ENCODE data around the gene LONRF3. TPM values are rescaled to one million over a fixed set of nuclear protein-coding genes. Genes with fewer than 3 reads are reported as not detected.
A peak's percentile ranks its signal among the peaks of the same experiment; 100 is the strongest.

Gene LONRF3
- total RNA-seq, 4 donors from 2014 or later = 15.7 to 73.3 (median 42.3) TPM

DNA sequence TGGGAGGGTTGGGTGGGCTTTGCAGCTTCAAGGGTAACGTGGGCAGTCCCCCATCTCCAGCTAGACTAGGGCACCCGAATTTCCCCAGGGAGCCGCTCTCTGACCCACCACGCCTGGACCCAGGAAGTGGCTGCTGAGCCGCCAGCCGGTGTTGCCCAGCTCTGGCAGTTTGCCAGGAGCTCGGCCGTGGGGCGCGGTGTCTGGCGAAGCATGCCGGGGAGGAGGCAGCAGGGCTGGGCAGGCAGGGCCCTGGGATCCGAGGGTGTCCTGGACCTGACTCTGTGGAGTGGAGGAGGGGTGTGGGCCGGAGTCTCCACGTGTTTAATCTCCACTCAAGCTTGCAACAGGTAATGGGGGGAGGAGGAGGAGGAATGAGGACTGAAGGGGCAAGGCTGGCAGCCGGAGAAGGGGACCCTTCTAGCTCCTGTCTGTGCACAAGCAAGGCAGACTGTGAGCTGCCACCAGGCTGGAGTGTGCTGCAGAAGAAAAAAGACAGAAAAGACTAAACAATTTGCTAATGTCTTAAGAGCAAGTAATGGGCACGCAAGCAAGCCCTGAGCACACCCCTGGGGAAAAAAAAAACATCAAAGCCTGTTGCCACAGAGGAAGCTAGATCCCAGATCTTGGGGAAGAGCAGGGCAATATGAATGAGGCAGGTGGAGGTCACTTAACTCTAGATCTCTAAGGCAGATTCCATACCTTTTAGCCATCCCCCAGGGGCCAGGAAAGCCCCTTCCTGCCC is 2.4 kb downstream of the LONRF3 start:
- H3K27ac ChIP-seq = peak overlapping the region; percentile 93 to 95 (median 93)

DNA sequence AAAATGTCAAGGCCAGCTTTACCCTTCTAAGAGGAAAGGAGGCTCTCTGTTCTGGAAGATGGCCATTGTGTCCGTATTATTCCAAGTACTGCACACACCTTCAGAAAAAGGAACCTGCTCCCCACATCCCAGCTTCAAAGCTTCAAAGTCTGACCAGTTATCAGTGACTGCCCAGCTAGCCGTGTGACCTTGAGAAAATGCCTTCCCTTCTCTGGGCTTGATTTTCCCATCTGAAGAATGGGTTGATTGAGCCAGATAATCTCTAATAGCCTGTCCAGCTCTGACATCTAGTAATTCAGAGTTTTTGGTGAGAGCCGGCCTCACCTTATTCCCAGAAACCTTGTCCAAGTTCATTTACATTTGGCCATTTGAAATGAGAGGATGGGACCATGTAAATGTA is 3.0 kb downstream of the LONRF3 start:
- H3K4me3 ChIP-seq = peak overlapping the region in 3 of 4 donors; percentile 69 to 77 (median 72)
- H3K9me3 ChIP-seq = no peaks in the 10 kb centered on the region
- H3K27me3 ChIP-seq = no peaks in the 10 kb centered on the region
- no peak for ATAC-seq
- in situ Hi-C loops (cut with MboI; ENCODE audit: low sequenced_read_pairs in 4 of 4) (loop anchor here in 2 of 4 donors (10.0 to 25.0 kb wide), 2 partner anchors 103 to 115 kb away; no protein-coding TSS in a partner anchor), intact Hi-C loops (cut with DNase I; ENCODE audit: low total_unique reads) (loop anchor here (5.0 to 10.0 kb wide), 2 partner anchors 250 to 1587 kb away; partner anchors contain the start of genes CUL4B and IL13RA1)
- DNase-seq = no peak
- H3K27ac ChIP-seq = peak overlapping the region; percentile 93 to 95 (median 93)
- peaks cover 0 to 4% of the 10 kb centered on the region in 2 donors for H3K36me3 ChIP-seq
- H3K4me1 ChIP-seq = peaks cover 9 to 10% of the 10 kb centered on the region in 2 donors
- no peak for TF ChIP-seq POLR2A (IDR thresholded peaks at IDR 0.05)
- TF ChIP-seq CTCF (IDR thresholded peaks at IDR 0.05 in 4 of 5, conservative IDR thresholded peaks at IDR 0.05 in 1 of 5) = no peak

More for the DNA sequence above, 2.4 kb downstream of the LONRF3 start:
- Histone ChIP-seq H3K4me3 (peak overlapping the region; percentile 69 to 82 (median 74)), H3K27me3 (no peaks in the 10 kb centered on the region), H3K9me3 (no peaks in the 10 kb centered on the region), H3K36me3 (peaks cover 0 to 4% of the 10 kb centered on the region in 2 donors), H3K4me1 (peaks cover 7 to 10% of the 10 kb centered on the region in 2 donors)
- in situ Hi-C loops (cut with MboI; ENCODE audit: low sequenced_read_pairs in 4 of 4) = loop anchor here in 2 of 4 donors (10.0 to 25.0 kb wide), 2 partner anchors 102 to 114 kb away; no protein-coding TSS in a partner anchor
- TF ChIP-seq POLR2A (IDR thresholded peaks at IDR 0.05) (no peak), CTCF (IDR thresholded peaks at IDR 0.05 in 4 of 5, conservative IDR thresholded peaks at IDR 0.05 in 1 of 5) (no peak)
- ATAC-seq = peak in 1 of 2 donors; percentile 12
- DNase-seq = peak in 1 of 2 donors; percentile 50
- intact Hi-C loops (cut with DNase I; ENCODE audit: low total_unique reads) = loop anchor here (1.0 to 10.0 kb wide), 3 partner anchors 16 to 1588 kb away; partner anchors contain the start of genes CUL4B and IL13RA1

DNA sequence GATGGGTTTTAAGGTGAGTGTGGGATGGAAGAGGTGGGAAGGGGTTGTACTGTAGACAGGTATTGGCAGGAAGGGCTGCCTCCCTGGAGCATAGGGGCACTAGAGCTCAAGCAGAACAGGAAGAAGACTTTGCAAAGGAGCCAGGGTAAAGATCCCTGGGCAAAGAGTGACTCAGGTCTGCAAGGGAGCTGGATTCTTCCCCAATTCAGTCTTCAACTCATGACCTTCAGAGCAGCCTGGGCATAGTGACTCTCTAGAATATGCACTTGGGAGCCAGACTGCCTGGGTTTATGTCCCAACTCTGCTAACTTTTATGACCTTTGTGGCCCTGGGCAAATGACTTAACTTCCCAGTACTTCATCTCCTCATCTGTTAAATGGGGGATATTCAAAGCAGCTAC is 4.0 kb downstream of the LONRF3 start:
- Histone ChIP-seq H3K4me1 (peaks cover 9 to 10% of the 10 kb centered on the region in 2 donors), H3K27ac (peak overlapping the region; percentile 93 to 95 (median 93)), H3K9me3 (no peaks in the 10 kb centered on the region), H3K27me3 (no peaks in the 10 kb centered on the region), H3K4me3 (no peak overlapping the region), H3K36me3 (peaks cover 0 to 4% of the 10 kb centered on the region in 2 donors)
- DNase-seq = no peak
- intact Hi-C loops (cut with DNase I; ENCODE audit: low total_unique reads) = loop anchor here (5.0 to 10.0 kb wide), 2 partner anchors 251 to 1586 kb away; partner anchors contain the start of genes CUL4B and IL13RA1
- ATAC-seq = no peak
- TF ChIP-seq POLR2A (IDR thresholded peaks at IDR 0.05) (no peak), CTCF (IDR thresholded peaks at IDR 0.05 in 4 of 5, conservative IDR thresholded peaks at IDR 0.05 in 1 of 5) (no peak)
- in situ Hi-C loops (cut with MboI; ENCODE audit: low sequenced_read_pairs in 4 of 4) = loop anchor here in 2 of 4 donors (10.0 to 25.0 kb wide), 2 partner anchors 104 to 116 kb away; no protein-coding TSS in a partner anchor

- Histone ChIP-seq H3K4me3 (no peak overlapping the region), H3K9me3 (no peaks in the 10 kb centered on the region), H3K4me1 (peaks cover 4 to 10% of the 10 kb centered on the region in 2 donors), H3K27me3 (no peaks in the 10 kb centered on the region), H3K36me3 (peaks cover 0 to 4% of the 10 kb centered on the region in 2 donors), H3K27ac (no peak overlapping the region)
- DNase-seq (no peak), ATAC-seq (no peak)
- TF ChIP-seq CTCF (IDR thresholded peaks at IDR 0.05 in 4 of 5, conservative IDR thresholded peaks at IDR 0.05 in 1 of 5) (no peak), POLR2A (IDR thresholded peaks at IDR 0.05) (no peak)
- in situ Hi-C loops (cut with MboI; ENCODE audit: low sequenced_read_pairs in 4 of 4) = loop anchor here in 1 of 4 donors (25.0 kb wide), 1 partner anchor 118 kb away; no protein-coding TSS in a partner anchor
- intact Hi-C loops (cut with DNase I; ENCODE audit: low total_unique reads) = no loop called here
These were observed 6.3 kb downstream of the LONRF3 start for GRCh38 chrX:118980761-118981160.
